Panc1 (cell line): ENCODE results near the gene KRT10.

Experiments
- POLR2AphosphoS5 ChIP-seq: IDR thresholded peaks from 2 replicates; pipeline ENCODE4 v1.6.1; 2012; ENCODE audit warnings: mild to moderate bottlenecking, low read depth, low read length, moderate library complexity
- SIN3A ChIP-seq: IDR thresholded peaks from 2 replicates; pipeline ENCODE4 v1.6.1; 2012; ENCODE audit warnings: low read depth, mild to moderate bottlenecking, low read length, moderate library complexity, borderline replicate concordance; ENCODE audit not compliant: insufficient read depth
- TF ChIP-seq, protein P1 (sequence below): fragments of 450-650 bp; IDR thresholded peaks from 2 replicates; pipeline ENCODE4 v1.5.1; 2017; ENCODE audit warnings: mild to moderate bottlenecking

DNA sequence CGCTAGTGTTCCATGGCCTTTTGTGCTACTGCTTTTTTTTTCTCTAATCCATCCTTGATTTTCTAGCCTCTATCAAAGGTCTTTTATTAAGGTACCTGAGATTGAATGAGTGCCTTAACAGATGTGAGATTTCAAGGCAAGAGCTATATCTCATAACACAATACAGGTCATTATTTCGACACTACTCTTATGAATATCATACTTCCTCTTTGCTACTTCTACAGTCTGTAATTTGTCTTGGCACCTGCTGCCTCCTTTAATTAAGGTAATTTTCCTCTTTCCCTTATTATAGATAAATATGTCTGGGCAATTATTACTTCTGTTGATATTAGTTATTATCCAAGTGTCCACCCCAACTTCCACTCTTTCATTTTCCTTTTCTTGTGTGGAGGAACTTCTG, 27.9 kb downstream of the KRT10 start:
- TF ChIP-seq SIN3A (no peak), POLR2AphosphoS5 (no peak)
- TF ChIP-seq, protein P1, sequence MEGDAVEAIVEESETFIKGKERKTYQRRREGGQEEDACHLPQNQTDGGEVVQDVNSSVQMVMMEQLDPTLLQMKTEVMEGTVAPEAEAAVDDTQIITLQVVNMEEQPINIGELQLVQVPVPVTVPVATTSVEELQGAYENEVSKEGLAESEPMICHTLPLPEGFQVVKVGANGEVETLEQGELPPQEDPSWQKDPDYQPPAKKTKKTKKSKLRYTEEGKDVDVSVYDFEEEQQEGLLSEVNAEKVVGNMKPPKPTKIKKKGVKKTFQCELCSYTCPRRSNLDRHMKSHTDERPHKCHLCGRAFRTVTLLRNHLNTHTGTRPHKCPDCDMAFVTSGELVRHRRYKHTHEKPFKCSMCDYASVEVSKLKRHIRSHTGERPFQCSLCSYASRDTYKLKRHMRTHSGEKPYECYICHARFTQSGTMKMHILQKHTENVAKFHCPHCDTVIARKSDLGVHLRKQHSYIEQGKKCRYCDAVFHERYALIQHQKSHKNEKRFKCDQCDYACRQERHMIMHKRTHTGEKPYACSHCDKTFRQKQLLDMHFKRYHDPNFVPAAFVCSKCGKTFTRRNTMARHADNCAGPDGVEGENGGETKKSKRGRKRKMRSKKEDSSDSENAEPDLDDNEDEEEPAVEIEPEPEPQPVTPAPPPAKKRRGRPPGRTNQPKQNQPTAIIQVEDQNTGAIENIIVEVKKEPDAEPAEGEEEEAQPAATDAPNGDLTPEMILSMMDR = no peak
